DOHH2 (cell line): ENCODE data around the gene ADAMTSL1.

Source experiments
- CTCF ChIP-seq: fragments of 200-600 bp; sonication (generic); IDR thresholded peaks from one replicate; pipeline ENCODE4 v1.5.1; 2014; ENCODE audit warnings: antibody characterized with exemption, mild to moderate bottlenecking, low read depth, low read length; ENCODE audit not compliant: poor library complexity, severe bottlenecking
- EZH2phosphoT487 ChIP-seq: fragments of 200-600 bp; sonication (generic); IDR thresholded peaks from 2 replicates; pipeline ENCODE4 v1.6.1; 2017; ENCODE audit warnings: borderline replicate concordance, mild to moderate bottlenecking, antibody characterized with exemption, low read length, moderate library complexity, mixed read lengths

DNA sequence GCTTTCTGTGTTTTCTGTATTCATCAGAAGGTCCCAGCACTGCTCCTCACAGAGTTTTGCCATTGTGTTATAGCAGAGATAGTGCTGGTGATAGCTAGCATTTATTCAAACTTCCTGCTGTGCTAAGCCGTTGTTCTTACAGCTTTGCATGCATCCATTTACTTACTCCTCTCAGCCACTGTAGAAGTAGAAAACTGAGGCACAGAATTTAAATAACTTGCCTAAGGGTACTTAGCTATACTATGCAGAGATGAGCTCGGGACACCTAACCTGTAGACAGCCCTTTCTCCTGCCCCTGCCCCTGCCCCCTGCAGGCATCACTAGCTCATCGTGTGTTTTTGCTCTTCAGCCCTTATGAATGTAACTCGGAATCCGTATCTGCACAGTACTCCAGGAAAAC, 331.4 kb downstream of the ADAMTSL1 start:
- TF ChIP-seq CTCF (no peak), EZH2phosphoT487 (no peak)
